ENCODE measurements around the gene ZNF652.
"Not testable (repeated sequence)": the region's sequence is repeated elsewhere in the genome, so short reads cannot be mapped to it uniquely, and the experiment has no call there.

Gene ZNF652

GRCh38 chr17:49361902-49362722 lies at the start of gene ZNF652:
Gene ZNF652, minus strand, starts transcription at chr17:49362250. Its CDS starts 44,525 bp downstream, at chr17:49317725.
- peak; percentile 95 for DNase-seq (ENCODE audit: low spot score)

- no peak for DNase-seq (ENCODE audit: low spot score)
These were observed 47.0 kb upstream of the ZNF652 start for GRCh38 chr17:49409066-49409465.

GRCh38 chr17:49407981-49408501 lies 46.0 kb upstream of the ZNF652 start:
- DNase-seq (ENCODE audit: low spot score): peak; percentile 88

GRCh38 chr17:49407086-49407485 lies 45.0 kb upstream of the ZNF652 start:
- DNase-seq (ENCODE audit: low spot score): no peak

- no peak for DNase-seq (ENCODE audit: low spot score)
These were observed 44.5 kb upstream of the ZNF652 start for GRCh38 chr17:49406421-49407061.

GRCh38 chr17:49404906-49405305 lies 42.9 kb upstream of the ZNF652 start:
- DNase-seq (ENCODE audit: low spot score): no peak

GRCh38 chr17:49404361-49404760 lies 42.3 kb upstream of the ZNF652 start:
- no peak for DNase-seq (ENCODE audit: low spot score)

- DNase-seq (ENCODE audit: low spot score): no peak
These were observed 41.7 kb upstream of the ZNF652 start for GRCh38 chr17:49403514-49404289.

GRCh38 chr17:49402706-49403105 lies 40.7 kb upstream of the ZNF652 start:
- DNase-seq (ENCODE audit: low spot score): no peak

GRCh38 chr17:49401971-49402611 lies 40.0 kb upstream of the ZNF652 start:
- DNase-seq (ENCODE audit: low spot score): no peak

GRCh38 chr17:49399995-49400394 lies 37.9 kb upstream of the ZNF652 start:
- no peak for DNase-seq (ENCODE audit: low spot score)

GRCh38 chr17:49397586-49397985 lies 35.5 kb upstream of the ZNF652 start:
- DNase-seq (ENCODE audit: low spot score): no peak

- DNase-seq (ENCODE audit: low spot score): no peak
These were observed 31.6 kb upstream of the ZNF652 start for GRCh38 chr17:49393491-49394255.

GRCh38 chr17:49390548-49391324 lies 28.7 kb upstream of the ZNF652 start:
- no peak for DNase-seq (ENCODE audit: low spot score)

- not testable (repeated sequence) for DNase-seq (ENCODE audit: low spot score)
These were observed 27.7 kb upstream of the ZNF652 start for GRCh38 chr17:49389514-49390347.

GRCh38 chr17:49388692-49389513 lies 26.9 kb upstream of the ZNF652 start:
- DNase-seq (ENCODE audit: low spot score): no peak

GRCh38 chr17:49388290-49388640 lies 26.2 kb upstream of the ZNF652 start:
- no peak for DNase-seq (ENCODE audit: low spot score)

- DNase-seq (ENCODE audit: low spot score): no peak
These were observed 25.6 kb upstream of the ZNF652 start for GRCh38 chr17:49387498-49388289.

Measured in HuH-7.5 (cell line).